ENCODE data around the gene C2orf72.

Gene C2orf72

DNA sequence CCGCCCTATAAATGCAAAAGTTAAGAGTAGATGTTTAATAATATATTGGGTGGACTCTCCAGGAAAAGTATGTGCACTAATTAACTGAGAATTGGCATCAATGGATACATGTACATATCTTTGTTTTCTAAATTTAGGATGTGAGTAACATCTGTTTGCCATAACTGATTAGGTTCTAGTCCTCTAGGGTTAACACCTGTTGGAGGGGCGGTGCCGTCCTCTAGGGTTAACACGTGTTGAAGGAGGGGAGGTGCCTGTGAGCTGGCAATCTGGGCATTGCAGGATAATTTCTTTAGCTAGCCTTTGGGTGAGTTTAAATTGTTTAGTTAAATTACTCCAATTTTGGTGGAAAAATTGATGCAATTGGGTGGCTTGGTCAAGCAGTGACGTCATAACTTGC is 56.6 kb downstream of the C2orf72 start:
- Histone ChIP-seq H3K27me3 (ENCODE audit: control insufficient read depth, insufficient read depth, low read length) (no peaks in the 10 kb centered on the region), H3K9ac (ENCODE audit: low read depth, low read length) (no peak overlapping the region), H3K4me3 (ENCODE audit: low read depth, low read length) (no peak overlapping the region), H3K27ac (ENCODE audit: low read depth, low read length) (no peak overlapping the region), H3K4me1 (ENCODE audit: control insufficient read depth, insufficient read depth, low read length) (no peaks in the 10 kb centered on the region; the same call in 1 of the 2 replicates), H3K36me3 (ENCODE audit: control insufficient read depth, insufficient read depth, low read length) (peaks cover 82% of the 10 kb centered on the region), H3K9me3 (ENCODE audit: control insufficient read depth, insufficient read depth, low read length) (peaks cover under 1% of the 10 kb centered on the region; the same call in 1 of the 2 replicates)

DNA sequence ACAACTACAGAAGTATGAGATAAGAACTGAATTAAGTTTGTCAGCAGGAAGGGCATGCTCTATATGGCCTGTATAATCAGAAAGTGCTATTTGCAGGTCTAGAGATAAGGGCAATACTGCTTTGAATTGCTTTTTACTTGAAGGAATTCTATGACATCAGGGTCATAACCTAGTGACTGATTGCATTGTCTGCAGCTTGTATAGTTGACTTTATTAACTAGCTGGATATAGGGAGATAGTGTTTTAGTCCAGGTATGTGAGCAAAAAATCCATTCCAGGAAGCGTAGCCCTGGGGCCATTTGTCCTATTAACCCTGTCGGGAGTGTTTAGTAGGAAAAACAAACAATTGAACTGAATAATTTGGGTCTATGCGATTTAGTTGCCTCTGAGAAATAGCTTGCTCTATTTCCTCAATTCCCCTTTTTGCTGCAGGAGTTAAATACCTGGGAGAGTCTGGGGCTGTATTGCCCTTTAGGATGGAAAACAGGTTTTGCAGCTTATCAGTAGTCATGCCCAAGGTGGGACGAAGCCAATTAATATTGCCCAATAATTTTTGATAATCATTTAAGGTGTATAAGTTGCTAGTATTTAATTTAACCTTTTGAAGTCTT is 57.5 kb downstream of the C2orf72 start:
- peaks cover 10% of the 10 kb centered on the region for H3K9me3 ChIP-seq (ENCODE audit: control insufficient read depth, insufficient read depth, low read length)
- H3K9ac ChIP-seq (ENCODE audit: low read depth, low read length): no peak overlapping the region
- peaks cover 82% of the 10 kb centered on the region for H3K36me3 ChIP-seq (ENCODE audit: control insufficient read depth, insufficient read depth, low read length)
- H3K27ac ChIP-seq (ENCODE audit: low read depth, low read length): no peak overlapping the region
- no peaks in the 10 kb centered on the region for H3K27me3 ChIP-seq (ENCODE audit: control insufficient read depth, insufficient read depth, low read length)
- no peaks in the 10 kb centered on the region; the same call in 1 of the 2 replicates for H3K4me1 ChIP-seq (ENCODE audit: control insufficient read depth, insufficient read depth, low read length)
- no peak overlapping the region for H3K4me3 ChIP-seq (ENCODE audit: low read depth, low read length)

Data from HUES48 (cell line).